ENCODE results near the gene ANKRD18B. TPM values are rescaled to one million over a fixed set of nuclear protein-coding genes. Genes with fewer than 3 reads are reported as not detected.
A peak's percentile ranks its signal among the peaks of the same experiment; 100 is the strongest.
"Not testable (repeated sequence)": the region's sequence is repeated elsewhere in the genome, so short reads cannot be mapped to it uniquely, and the experiment has no call there.

The ANKRD18B gene
- total RNA-seq, 1 experiment from 2014 or later = 30.8 TPM

DNA sequence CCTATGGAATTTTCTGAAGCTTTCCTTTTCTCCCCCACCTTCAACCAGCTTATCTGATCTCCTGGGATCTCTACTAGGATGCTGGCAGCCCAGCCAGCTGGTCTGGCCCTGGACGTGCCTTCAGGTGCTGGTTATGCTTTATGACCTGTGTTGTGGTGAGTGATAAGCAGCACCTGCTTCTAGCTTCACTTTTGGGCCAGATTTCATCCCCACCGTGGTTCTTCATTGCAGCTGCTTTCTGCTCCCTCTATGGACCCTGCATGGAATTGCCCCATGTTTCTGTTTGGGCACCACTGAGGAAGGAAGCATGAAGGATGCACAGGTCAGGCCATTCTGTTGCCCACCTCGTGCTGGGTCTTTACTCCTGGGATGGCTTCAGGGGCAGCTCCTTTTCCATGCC lies 80.2 kb downstream of the ANKRD18B start:
- H3K9me3 Mint-ChIP-seq (ENCODE audit: low read depth, unreplicated experiment); H3K4me1 Mint-ChIP-seq (ENCODE audit: low read depth, unreplicated experiment); H3K27ac Mint-ChIP-seq (ENCODE audit: unreplicated experiment); DNase-seq; intact Hi-C loops (cut with micrococcal nuclease; ENCODE audit: unreplicated experiment); H3K27me3 Mint-ChIP-seq (ENCODE audit: unreplicated experiment); BruUV-seq (replicated peaks); H3K4me3 Mint-ChIP-seq (ENCODE audit: low read depth, unreplicated experiment); CTCF ChIA-PET: not testable (repeated sequence)
- TF ChIP-seq, protein P1, sequence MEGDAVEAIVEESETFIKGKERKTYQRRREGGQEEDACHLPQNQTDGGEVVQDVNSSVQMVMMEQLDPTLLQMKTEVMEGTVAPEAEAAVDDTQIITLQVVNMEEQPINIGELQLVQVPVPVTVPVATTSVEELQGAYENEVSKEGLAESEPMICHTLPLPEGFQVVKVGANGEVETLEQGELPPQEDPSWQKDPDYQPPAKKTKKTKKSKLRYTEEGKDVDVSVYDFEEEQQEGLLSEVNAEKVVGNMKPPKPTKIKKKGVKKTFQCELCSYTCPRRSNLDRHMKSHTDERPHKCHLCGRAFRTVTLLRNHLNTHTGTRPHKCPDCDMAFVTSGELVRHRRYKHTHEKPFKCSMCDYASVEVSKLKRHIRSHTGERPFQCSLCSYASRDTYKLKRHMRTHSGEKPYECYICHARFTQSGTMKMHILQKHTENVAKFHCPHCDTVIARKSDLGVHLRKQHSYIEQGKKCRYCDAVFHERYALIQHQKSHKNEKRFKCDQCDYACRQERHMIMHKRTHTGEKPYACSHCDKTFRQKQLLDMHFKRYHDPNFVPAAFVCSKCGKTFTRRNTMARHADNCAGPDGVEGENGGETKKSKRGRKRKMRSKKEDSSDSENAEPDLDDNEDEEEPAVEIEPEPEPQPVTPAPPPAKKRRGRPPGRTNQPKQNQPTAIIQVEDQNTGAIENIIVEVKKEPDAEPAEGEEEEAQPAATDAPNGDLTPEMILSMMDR (IDR thresholded peaks at IDR 0.05; ENCODE audit: unreplicated experiment) = peak; percentile 13
- H3K36me3 Mint-ChIP-seq (ENCODE audit: insufficient read depth, unreplicated experiment) = peaks cover 11% of the 10 kb centered on the region

DNA sequence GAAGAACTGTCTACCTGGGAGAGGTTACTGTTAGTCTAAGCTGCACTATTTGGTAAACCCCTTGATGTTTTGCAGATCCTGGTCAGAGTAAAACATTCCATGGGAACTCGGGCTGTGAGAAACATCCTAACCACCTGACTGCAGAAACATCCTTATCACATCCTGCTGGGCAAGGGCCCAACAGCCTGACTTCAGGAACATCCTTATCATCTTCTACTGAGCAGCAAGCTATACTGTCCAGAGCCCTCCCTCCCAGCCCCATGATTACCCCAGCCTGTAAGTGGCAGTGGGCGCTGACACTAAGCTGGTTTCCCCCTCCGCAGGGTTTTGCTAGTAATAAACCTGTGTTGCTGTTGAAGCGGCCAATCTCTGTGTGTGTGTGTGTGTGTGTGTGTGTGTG lies 80.9 kb downstream of the ANKRD18B start:
- H3K27ac Mint-ChIP-seq (ENCODE audit: unreplicated experiment); CTCF ChIA-PET; H3K4me1 Mint-ChIP-seq (ENCODE audit: low read depth, unreplicated experiment): not testable (repeated sequence)

DNA sequence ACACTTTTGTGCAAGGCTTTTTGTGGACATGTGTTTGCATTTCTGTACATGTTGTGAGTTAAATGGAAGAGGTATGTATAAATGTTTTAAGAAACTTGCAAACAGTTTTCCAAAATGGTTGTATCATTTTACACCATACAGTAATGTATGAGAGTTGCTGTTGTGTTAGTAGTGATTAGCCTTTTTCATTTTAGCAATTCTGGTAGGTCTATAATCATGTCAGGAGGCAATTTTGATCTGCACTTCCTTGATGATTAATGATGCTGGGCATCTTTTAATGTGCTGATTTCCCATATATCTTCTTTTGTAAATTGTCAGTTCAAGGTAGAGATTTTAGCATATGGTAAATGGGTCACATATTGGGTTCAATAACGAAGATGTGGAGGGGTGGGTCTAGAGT lies 87.3 kb downstream of the ANKRD18B start:
- H3K27ac Mint-ChIP-seq (ENCODE audit: unreplicated experiment) = no peak overlapping the region
- intact Hi-C loops (cut with micrococcal nuclease; ENCODE audit: unreplicated experiment) = no loop called here
- no peak for DNase-seq
- peaks cover 26% of the 10 kb centered on the region for H3K27me3 Mint-ChIP-seq (ENCODE audit: unreplicated experiment)
- TF ChIP-seq, protein P1 (IDR thresholded peaks at IDR 0.05; ENCODE audit: unreplicated experiment) = no peak
- H3K9me3 Mint-ChIP-seq (ENCODE audit: low read depth, unreplicated experiment) = no peaks in the 10 kb centered on the region
- H3K4me3 Mint-ChIP-seq (ENCODE audit: low read depth, unreplicated experiment) = no peak overlapping the region
- H3K4me1 Mint-ChIP-seq (ENCODE audit: low read depth, unreplicated experiment) = no peaks in the 10 kb centered on the region
- peaks cover 9% of the 10 kb centered on the region for H3K36me3 Mint-ChIP-seq (ENCODE audit: insufficient read depth, unreplicated experiment)
- no TSS peak for BruUV-seq (replicated peaks)
- CTCF ChIA-PET = no interaction called here

More for the DNA sequence above, 80.9 kb downstream of the ANKRD18B start:
- BruUV-seq (replicated peaks); H3K4me3 Mint-ChIP-seq (ENCODE audit: low read depth, unreplicated experiment); DNase-seq; H3K27me3 Mint-ChIP-seq (ENCODE audit: unreplicated experiment); H3K9me3 Mint-ChIP-seq (ENCODE audit: low read depth, unreplicated experiment); intact Hi-C loops (cut with micrococcal nuclease; ENCODE audit: unreplicated experiment): not testable (repeated sequence)
- peaks cover 11% of the 10 kb centered on the region for H3K36me3 Mint-ChIP-seq (ENCODE audit: insufficient read depth, unreplicated experiment)

DNA sequence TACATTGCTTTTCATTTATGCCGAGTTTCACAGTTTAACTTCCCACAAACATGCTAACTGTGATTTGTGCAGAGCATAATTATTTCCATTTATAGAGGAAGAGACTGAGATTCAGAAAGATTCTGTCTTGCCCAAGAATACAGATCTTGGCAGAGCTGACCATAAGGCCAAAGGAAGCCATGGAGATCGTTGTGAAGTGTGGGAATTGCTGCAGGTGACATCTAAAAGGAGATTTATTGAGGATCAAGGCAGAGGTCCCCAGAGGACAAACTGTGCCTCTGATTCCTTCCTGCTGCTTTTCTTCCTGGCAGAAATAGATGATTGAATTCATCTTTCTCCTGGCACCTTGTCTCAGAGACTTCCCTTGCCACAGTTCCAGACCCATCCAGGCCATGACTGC lies 88.4 kb downstream of the ANKRD18B start:
- CTCF ChIA-PET; H3K27ac Mint-ChIP-seq (ENCODE audit: unreplicated experiment); H3K36me3 Mint-ChIP-seq (ENCODE audit: insufficient read depth, unreplicated experiment); H3K4me3 Mint-ChIP-seq (ENCODE audit: low read depth, unreplicated experiment); H3K4me1 Mint-ChIP-seq (ENCODE audit: low read depth, unreplicated experiment); H3K9me3 Mint-ChIP-seq (ENCODE audit: low read depth, unreplicated experiment); DNase-seq; intact Hi-C loops (cut with micrococcal nuclease; ENCODE audit: unreplicated experiment); BruUV-seq (replicated peaks): not testable (repeated sequence)
- H3K27me3 Mint-ChIP-seq (ENCODE audit: unreplicated experiment) = peaks cover 26% of the 10 kb centered on the region

DNA sequence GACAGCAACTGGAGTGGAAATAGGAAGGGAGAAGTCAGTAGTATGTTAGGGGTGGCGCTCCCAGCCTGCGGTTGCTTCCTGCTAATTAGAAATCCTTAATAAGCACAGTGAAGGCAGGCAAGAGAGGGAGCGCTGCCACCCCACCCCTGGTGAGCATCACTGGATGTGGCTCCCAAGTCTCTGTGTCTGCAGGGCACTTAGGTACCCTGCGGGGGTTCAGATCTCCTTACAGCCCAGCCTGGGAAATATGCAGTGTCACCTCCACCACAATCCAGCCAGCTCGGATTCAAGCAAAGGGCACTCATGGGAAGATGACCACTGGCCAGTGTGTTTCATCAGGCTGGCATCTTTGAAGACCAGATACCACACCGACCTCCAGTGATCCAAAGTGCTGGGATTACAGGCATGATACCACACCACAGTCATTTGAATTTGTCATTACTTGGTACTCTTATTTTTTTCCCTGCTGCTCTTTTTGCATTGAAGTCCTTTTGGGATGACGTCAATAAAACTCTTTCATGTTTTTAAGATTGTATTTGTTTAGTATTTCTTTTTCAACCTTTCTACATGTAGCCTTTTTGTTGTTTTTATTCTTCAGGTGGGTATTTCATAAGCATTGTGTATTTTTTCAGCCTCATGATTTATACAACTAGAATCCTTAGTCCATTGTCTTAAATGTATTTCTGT lies 90.1 kb downstream of the ANKRD18B start:
- CTCF ChIA-PET = no interaction called here
- intact Hi-C loops (cut with micrococcal nuclease; ENCODE audit: unreplicated experiment) = no loop called here
- BruUV-seq (replicated peaks) = no TSS peak
- Mint-ChIP-seq H3K36me3 (ENCODE audit: insufficient read depth, unreplicated experiment) (peaks cover 4% of the 10 kb centered on the region), H3K9me3 (ENCODE audit: low read depth, unreplicated experiment) (no peaks in the 10 kb centered on the region), H3K4me1 (ENCODE audit: low read depth, unreplicated experiment) (no peaks in the 10 kb centered on the region), H3K27me3 (ENCODE audit: unreplicated experiment) (peaks cover 26% of the 10 kb centered on the region), H3K27ac (ENCODE audit: unreplicated experiment) (no peak overlapping the region), H3K4me3 (ENCODE audit: low read depth, unreplicated experiment) (no peak overlapping the region)
- TF ChIP-seq, protein P1 (IDR thresholded peaks at IDR 0.05; ENCODE audit: unreplicated experiment) = no peak
- no peak for DNase-seq

DNA sequence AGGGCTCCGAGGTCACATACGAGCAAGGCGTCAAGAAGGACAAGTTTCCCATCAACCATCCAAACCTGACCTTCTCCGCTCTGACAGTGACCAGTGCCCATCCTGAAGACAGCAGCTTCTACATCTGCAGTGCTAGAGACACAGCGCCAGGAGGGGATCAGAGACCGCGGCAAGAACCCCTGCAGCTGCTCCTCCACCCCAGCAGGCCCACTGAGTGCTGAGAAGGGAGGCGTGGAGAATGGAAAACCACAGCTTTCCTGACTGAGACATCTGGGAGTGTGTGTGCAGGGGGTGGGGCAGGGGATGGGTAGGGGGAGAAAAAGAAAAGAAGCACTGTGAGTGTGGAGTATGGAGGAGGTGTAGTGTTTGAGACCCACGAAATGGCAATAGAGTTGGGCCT lies 94.3 kb downstream of the ANKRD18B start:
- H3K4me3 Mint-ChIP-seq (ENCODE audit: low read depth, unreplicated experiment); intact Hi-C loops (cut with micrococcal nuclease; ENCODE audit: unreplicated experiment); H3K9me3 Mint-ChIP-seq (ENCODE audit: low read depth, unreplicated experiment); DNase-seq; CTCF ChIA-PET; BruUV-seq (replicated peaks); H3K36me3 Mint-ChIP-seq (ENCODE audit: insufficient read depth, unreplicated experiment); H3K27ac Mint-ChIP-seq (ENCODE audit: unreplicated experiment); H3K4me1 Mint-ChIP-seq (ENCODE audit: low read depth, unreplicated experiment): not testable (repeated sequence)
- peaks cover 28% of the 10 kb centered on the region for H3K27me3 Mint-ChIP-seq (ENCODE audit: unreplicated experiment)

Data from Calu3 (cell line).